H1 (cell line): ENCODE measurements around the gene CAB39L. TPM values are rescaled to one million over a fixed set of nuclear protein-coding genes. Genes with fewer than 3 reads are reported as not detected.

Experiments
- GABPA ChIP-seq: IDR thresholded peaks from 2 replicates; pipeline ENCODE4 v1.6.1; 2011; ENCODE audit warnings: mild to moderate bottlenecking, low read length, moderate library complexity, borderline replicate concordance; ENCODE audit not compliant: insufficient read depth
- polyA plus RNA-seq, 7 experiments: library from polyadenylated mRNA; depleted of rRNA in 3 of 7; stranded (reverse) in 5 of 7; unstranded in 2 of 7; fragments of >200 nt in 5 of 7; fragments of 200-250 nt in 2 of 7; gene quantifications; 1 replicate in 5 of 7; 2 replicates in 1 of 7; 4 replicates in 1 of 7; pipeline versions ENCODE4 v1.2.1 to v1.2.3, GENCODE V29; 2011 to 2013; ENCODE audit warnings: missing spikeins in 2 of 7, mixed read lengths in 2 of 7
- total RNA-seq: library from RNA; stranded (reverse); fragmentation: NEBNext Ultra II Directional; extraction: Animal tissue kit (Norgen Biotek cat#: 25700); gene quantifications from 2 replicates; pipeline ENCODE4 v1.2.1, GENCODE V29; 2021

CAB39L gene
- total and polyA plus RNA-seq, 2 of the 8 experiments (the other 6 are each of a cell fraction or from before 2014, with no cell fraction given) = 2.5 to 4.8 TPM

- TF ChIP-seq GABPA = no peak
Measured at GRCh38 chr13:49386664-49387063, 57.2 kb downstream of the CAB39L start (continued).
